DOHH2 (cell line): Measurements from ENCODE around the gene B9D2.

Source experiments
- EZH2phosphoT487 ChIP-seq: fragments of 200-600 bp; sonication (generic); IDR thresholded peaks from 2 replicates; pipeline ENCODE4 v1.6.1; 2017; ENCODE audit warnings: borderline replicate concordance, mild to moderate bottlenecking, antibody characterized with exemption, low read length, moderate library complexity, mixed read lengths
- TF ChIP-seq, protein P1 (sequence below): fragments of 200-600 bp; sonication (generic); IDR thresholded peaks from one replicate; pipeline ENCODE4 v1.5.1; 2014; ENCODE audit warnings: antibody characterized with exemption, mild to moderate bottlenecking, low read depth, low read length; ENCODE audit not compliant: poor library complexity, severe bottlenecking

DNA sequence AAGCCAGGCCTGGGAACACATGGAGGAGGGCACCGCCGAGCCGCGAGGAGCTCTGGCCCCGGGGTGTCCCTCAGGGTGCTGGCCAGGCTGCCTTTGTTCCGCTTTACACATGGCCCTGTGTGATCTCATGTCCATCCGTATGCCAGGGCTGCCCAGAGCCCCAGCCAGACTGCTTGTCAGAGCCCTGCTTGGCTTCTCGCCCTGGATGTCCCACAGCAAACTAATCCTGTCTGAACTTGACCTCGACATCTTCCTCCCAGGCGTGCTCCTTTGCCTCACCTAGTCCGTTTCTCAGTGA is 48.0 kb upstream of the B9D2 start:
- TF ChIP-seq, protein P1, sequence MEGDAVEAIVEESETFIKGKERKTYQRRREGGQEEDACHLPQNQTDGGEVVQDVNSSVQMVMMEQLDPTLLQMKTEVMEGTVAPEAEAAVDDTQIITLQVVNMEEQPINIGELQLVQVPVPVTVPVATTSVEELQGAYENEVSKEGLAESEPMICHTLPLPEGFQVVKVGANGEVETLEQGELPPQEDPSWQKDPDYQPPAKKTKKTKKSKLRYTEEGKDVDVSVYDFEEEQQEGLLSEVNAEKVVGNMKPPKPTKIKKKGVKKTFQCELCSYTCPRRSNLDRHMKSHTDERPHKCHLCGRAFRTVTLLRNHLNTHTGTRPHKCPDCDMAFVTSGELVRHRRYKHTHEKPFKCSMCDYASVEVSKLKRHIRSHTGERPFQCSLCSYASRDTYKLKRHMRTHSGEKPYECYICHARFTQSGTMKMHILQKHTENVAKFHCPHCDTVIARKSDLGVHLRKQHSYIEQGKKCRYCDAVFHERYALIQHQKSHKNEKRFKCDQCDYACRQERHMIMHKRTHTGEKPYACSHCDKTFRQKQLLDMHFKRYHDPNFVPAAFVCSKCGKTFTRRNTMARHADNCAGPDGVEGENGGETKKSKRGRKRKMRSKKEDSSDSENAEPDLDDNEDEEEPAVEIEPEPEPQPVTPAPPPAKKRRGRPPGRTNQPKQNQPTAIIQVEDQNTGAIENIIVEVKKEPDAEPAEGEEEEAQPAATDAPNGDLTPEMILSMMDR = no peak
- no peak for TF ChIP-seq EZH2phosphoT487
